Measurements from ENCODE around the gene MATCAP1. TPM values are rescaled to one million over a fixed set of nuclear protein-coding genes. Genes with fewer than 3 reads are reported as not detected.
A peak's percentile ranks its signal among the peaks of the same experiment; 100 is the strongest.

MATCAP1 gene
- total RNA-seq, 3 donors from 2014 or later (not counting 1 experiment from before 2014, with no cell fraction given) = 7.2 to 12.6 (median 10.9) TPM

GRCh38 chr16:67170949-67171649 lies 12.7 kb downstream of the MATCAP1 start:
- Histone ChIP-seq H3K27ac (ENCODE audit: low read length) (no peak overlapping the region), H3K36me3 (ENCODE audit: control insufficient read depth, insufficient read depth, low read length) (no peaks in the 10 kb centered on the region), H3K27me3 (ENCODE audit: control insufficient read depth, insufficient read depth, low read length) (peaks cover 49% of the 10 kb centered on the region), H3K9me3 (ENCODE audit: control insufficient read depth, insufficient read depth, low read length) (no peaks in the 10 kb centered on the region), H3K4me3 (ENCODE audit: low read length) (no peak overlapping the region), H3K4me1 (ENCODE audit: control insufficient read depth, insufficient read depth, low read length) (peaks cover 43% of the 10 kb centered on the region)
- Mint-ChIP-seq H3K27me3 (ENCODE audit: low read depth in 2 of 2) (peaks cover 34 to 45% of the 10 kb centered on the region in 2 donors), H3K27ac (peak overlapping the region in 1 of 2 donors; percentile 53), H3K9me3 (no peaks in the 10 kb centered on the region), H3K36me3 (no peaks in the 10 kb centered on the region), H3K4me3 (peak overlapping the region; percentile 32), H3K4me1 (peaks cover 31 to 56% of the 10 kb centered on the region in 2 donors)
- TF ChIP-seq, protein P1, sequence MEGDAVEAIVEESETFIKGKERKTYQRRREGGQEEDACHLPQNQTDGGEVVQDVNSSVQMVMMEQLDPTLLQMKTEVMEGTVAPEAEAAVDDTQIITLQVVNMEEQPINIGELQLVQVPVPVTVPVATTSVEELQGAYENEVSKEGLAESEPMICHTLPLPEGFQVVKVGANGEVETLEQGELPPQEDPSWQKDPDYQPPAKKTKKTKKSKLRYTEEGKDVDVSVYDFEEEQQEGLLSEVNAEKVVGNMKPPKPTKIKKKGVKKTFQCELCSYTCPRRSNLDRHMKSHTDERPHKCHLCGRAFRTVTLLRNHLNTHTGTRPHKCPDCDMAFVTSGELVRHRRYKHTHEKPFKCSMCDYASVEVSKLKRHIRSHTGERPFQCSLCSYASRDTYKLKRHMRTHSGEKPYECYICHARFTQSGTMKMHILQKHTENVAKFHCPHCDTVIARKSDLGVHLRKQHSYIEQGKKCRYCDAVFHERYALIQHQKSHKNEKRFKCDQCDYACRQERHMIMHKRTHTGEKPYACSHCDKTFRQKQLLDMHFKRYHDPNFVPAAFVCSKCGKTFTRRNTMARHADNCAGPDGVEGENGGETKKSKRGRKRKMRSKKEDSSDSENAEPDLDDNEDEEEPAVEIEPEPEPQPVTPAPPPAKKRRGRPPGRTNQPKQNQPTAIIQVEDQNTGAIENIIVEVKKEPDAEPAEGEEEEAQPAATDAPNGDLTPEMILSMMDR (IDR thresholded peaks at IDR 0.05) = no peak
- WGBS (ENCODE audit: insufficient coverage) = 61% methylated on average over 13 of the region's 14 CpGs
- DNase-seq (no peak), ATAC-seq (no peak)
- intact Hi-C loops (cut with micrococcal nuclease) = no loop called here

- Mint-ChIP-seq H3K4me1 (peaks cover 31 to 52% of the 10 kb centered on the region in 2 donors), H3K36me3 (no peaks in the 10 kb centered on the region), H3K4me3 (peak within 1 kb of the TSS; percentile 69), H3K9me3 (no peaks in the 10 kb centered on the region), H3K27me3 (ENCODE audit: low read depth in 2 of 2) (peaks cover 34 to 48% of the 10 kb centered on the region in 2 donors), H3K27ac (no peak within 1 kb of the TSS)
- intact Hi-C loops (cut with micrococcal nuclease) = no loop called here
- Histone ChIP-seq H3K27ac (ENCODE audit: low read length) (no peak within 1 kb of the TSS), H3K4me3 (ENCODE audit: low read length) (no peak within 1 kb of the TSS), H3K27me3 (ENCODE audit: control insufficient read depth, insufficient read depth, low read length) (peaks cover 53% of the 10 kb centered on the region), H3K4me1 (ENCODE audit: control insufficient read depth, insufficient read depth, low read length) (peaks cover 46% of the 10 kb centered on the region), H3K36me3 (ENCODE audit: control insufficient read depth, insufficient read depth, low read length) (no peaks in the 10 kb centered on the region), H3K9me3 (ENCODE audit: control insufficient read depth, insufficient read depth, low read length) (no peaks in the 10 kb centered on the region)
- no peak for ATAC-seq
- TF ChIP-seq, protein P1 (IDR thresholded peaks at IDR 0.05) = no peak
- DNase-seq = peak in 1 of 2 donors; percentile 42
- WGBS (ENCODE audit: insufficient coverage) = 3% methylated on average over 38 of the region's 50 CpGs
These were observed 13.4 kb downstream of the MATCAP1 start, which contains the start of gene NOL3 for GRCh38 chr16:67170168-67170948. Gene NOL3, plus strand, starts transcription at chr16:67170538.

GRCh38 chr16:67169642-67170167 lies 14.1 kb downstream of the MATCAP1 start:
- peaks cover 34 to 54% of the 10 kb centered on the region in 2 donors for H3K27me3 Mint-ChIP-seq (ENCODE audit: low read depth in 2 of 2)
- peak in 1 of 2 donors; percentile 65 for DNase-seq
- intact Hi-C loops (cut with micrococcal nuclease) = no loop called here

More at GRCh38 chr16:67169642-67170167, 14.1 kb downstream of the MATCAP1 start:
- H3K4me3 ChIP-seq (ENCODE audit: low read length) = no peak overlapping the region
- Mint-ChIP-seq H3K9me3 (no peaks in the 10 kb centered on the region), H3K4me3 (peak overlapping the region; percentile 69), H3K27ac (no peak overlapping the region), H3K36me3 (no peaks in the 10 kb centered on the region), H3K4me1 (peaks cover 31 to 54% of the 10 kb centered on the region in 2 donors)
- TF ChIP-seq, protein P1 (IDR thresholded peaks at IDR 0.05) = peak; percentile 49
- no peaks in the 10 kb centered on the region for H3K36me3 ChIP-seq (ENCODE audit: control insufficient read depth, insufficient read depth, low read length)
- no peak overlapping the region for H3K27ac ChIP-seq (ENCODE audit: low read length)
- peaks cover 60% of the 10 kb centered on the region for H3K27me3 ChIP-seq (ENCODE audit: control insufficient read depth, insufficient read depth, low read length)
- peaks cover 46% of the 10 kb centered on the region for H3K4me1 ChIP-seq (ENCODE audit: control insufficient read depth, insufficient read depth, low read length)
- H3K9me3 ChIP-seq (ENCODE audit: control insufficient read depth, insufficient read depth, low read length) = no peaks in the 10 kb centered on the region
- no peak for ATAC-seq
- WGBS (ENCODE audit: insufficient coverage) = 8% methylated on average over 24 of the region's 24 CpGs

Measured in natural killer cell (primary cell).